Activated CD4-positive, alpha-beta T cell treated with anti-CD3 and anti-CD28 coated beads, Interleukin-2, amount 50 U/mL, for 48 hours (primary cell): ENCODE data around the gene PLIN5.
"Not testable (repeated sequence)": the region's sequence is repeated elsewhere in the genome, so short reads cannot be mapped to it uniquely, and the experiment has no call there.

Source experiments
- DNase-seq, 2 experiments: peaks; one replicate each; pipeline ENCODE4 v3.0.0-alpha.2; 2020

PLIN5 gene

DNA sequence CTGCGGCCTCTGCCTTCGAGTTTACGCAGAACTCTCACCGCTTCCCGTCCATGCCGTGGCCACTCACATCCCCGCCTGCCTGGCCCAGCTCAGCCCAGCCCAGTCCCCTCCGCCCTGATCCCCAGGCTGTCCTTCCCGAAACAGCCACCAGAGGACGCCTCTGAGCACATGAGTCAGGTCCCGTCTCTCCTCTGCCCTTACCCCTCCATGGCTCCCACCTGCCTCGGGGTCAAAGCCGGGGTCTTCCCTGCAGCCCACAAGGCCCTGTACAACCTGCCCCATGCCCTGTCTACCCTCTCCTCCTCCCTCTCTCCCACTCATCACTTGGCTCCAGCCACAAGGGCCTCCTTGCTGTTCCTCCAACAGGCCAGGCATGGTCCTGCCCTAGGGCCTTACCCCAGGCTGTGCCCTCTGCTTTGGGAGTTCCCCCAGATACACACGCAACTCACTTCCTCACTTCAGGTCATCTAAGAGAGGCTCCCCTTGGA, 32.6 kb upstream of the PLIN5 start:
- peak; percentile 80 to 81 for DNase-seq

DNA sequence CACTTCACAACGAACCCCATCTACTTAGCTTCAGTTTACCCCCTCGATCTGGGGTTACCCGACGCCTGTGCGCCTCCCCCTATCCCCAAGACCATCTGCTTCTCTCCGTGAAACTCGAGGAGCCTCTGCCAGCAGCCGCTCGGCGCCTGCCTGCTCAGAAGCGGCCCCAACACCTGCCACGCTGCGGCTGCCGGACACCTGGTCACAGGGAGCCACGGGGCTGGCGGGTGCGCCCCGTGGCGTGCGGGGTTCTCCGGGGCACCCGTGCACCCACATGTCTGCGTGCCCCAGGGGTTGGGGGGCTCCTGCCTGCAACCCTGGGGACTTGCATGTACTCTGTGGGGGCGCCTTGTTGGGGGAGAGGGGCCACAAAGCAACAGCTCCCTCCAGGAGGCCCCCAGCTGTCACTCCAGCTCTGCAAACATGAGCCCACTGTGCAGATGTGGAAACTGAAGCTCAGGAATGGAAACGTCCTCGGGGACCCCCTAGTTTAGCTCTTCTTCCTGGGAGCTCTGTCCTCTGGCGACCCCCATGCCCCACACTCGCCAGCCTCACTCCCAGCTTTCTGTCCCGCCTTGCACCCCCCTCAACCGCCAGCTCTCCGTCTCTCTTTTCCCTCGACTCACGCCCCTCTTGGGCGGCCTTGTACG, 31.5 kb upstream of the PLIN5 start:
- no peak for DNase-seq

DNA sequence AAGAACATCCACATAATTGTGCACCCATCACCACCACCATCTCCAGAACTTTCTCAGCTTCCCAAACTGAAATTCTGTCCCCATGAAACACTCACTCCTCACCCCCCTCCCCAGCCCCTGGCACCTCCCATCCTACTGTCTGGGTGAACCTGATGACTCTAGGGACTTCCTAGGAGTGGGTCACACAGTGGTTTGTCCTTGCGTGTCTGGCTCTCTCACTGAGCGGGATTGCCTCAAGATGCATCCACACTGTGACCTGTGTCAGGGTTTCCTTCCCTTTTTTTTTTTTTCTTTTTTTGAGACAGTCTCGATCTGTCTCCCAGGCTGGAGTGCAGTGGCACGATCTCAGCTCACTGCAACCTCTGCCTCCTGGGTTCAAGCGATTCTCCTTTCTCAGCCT, 28.5 kb upstream of the PLIN5 start:
- DNase-seq: not testable (repeated sequence)

DNA sequence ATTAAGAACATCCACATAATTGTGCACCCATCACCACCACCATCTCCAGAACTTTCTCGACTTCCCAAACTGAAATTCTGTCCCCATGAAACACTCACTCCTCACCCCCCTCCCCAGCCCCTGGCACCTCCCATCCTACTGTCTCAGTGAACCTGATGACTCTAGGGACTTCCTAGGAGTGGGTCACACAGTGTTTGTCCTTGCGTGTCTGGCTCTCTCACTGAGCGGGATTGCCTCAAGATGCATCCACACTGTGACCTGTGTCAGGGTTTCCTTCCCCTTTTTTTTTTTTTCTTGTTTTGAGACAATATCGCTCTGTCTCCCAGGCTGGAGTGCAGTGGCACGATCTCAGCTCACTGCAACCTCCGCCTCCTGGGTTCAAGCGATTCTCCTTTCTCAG, 27.1 kb upstream of the PLIN5 start:
- DNase-seq: not testable (repeated sequence)

DNA sequence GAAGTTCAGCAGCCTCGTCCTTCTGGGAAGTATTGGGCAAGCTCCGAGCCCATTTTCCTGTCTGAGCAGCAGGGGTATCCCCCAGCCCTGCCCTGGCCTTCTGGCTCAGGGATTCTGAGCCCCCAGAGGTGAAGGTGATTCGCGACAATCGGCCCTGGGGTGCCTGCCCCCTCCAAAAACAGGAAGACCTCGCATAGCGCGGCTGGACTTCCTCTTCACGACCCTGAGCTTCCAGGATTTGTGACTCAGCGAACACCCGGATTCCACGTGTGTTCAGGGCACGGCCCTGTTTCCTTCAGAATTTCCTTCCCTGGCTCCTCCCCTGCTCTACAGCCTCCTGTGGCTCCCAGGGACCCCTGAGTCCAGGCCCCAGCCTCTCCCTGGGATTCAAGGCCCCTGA, 24.5 kb upstream of the PLIN5 start, which contains the start of gene SEMA6B:
Gene SEMA6B, minus strand, starts transcription at position 116 of the 400 bp plus-strand sequence. CDS start 1,227 bp downstream, outside the sequence.
- no peak for DNase-seq

DNA sequence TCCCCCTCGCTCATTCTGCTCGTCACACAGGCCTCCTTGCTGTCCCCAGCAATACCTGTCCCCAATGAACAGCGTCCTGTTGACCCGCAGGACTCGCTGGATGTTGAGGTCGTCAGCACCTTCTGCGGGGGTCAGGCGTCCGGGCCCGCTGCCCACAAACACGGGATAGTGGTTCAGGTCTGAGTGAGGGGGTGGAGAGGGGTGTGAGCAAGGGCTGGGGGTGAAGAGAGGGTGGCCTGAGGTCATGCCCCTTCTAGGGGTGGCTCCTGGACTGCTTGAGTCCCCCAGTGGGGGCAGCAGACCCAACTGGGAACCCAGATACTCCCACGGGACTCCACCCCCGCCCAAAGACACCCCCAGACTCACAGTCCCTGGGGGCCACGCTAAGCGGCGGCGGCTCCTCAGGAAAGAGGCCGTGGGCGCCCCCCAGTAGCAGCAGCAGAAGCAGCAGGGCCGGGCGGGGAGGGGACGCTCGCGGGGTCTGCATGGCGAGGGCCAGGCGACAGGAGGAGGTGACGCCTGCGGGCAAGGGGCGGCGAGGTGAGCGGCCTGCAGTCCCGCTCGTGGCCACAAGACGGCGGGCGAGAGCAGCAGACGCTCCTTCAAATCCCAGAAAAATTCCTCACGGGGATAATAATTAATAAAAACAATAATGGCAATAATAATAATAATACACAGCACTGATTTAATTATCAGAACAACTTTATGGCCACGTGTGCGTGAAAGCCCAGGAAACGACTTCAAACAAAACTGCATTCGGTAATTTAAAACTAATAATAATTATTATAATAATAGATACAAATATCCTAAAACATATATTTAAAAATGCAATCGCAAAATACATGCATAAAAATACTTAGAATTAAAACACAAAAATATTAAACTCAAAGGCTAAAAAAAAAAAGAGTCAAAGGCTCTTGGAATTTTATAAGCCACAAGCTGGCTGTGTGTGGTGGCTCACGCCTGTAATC, 23.2 kb upstream of the PLIN5 start:
- DNase-seq: peak; percentile 43 to 54

DNA sequence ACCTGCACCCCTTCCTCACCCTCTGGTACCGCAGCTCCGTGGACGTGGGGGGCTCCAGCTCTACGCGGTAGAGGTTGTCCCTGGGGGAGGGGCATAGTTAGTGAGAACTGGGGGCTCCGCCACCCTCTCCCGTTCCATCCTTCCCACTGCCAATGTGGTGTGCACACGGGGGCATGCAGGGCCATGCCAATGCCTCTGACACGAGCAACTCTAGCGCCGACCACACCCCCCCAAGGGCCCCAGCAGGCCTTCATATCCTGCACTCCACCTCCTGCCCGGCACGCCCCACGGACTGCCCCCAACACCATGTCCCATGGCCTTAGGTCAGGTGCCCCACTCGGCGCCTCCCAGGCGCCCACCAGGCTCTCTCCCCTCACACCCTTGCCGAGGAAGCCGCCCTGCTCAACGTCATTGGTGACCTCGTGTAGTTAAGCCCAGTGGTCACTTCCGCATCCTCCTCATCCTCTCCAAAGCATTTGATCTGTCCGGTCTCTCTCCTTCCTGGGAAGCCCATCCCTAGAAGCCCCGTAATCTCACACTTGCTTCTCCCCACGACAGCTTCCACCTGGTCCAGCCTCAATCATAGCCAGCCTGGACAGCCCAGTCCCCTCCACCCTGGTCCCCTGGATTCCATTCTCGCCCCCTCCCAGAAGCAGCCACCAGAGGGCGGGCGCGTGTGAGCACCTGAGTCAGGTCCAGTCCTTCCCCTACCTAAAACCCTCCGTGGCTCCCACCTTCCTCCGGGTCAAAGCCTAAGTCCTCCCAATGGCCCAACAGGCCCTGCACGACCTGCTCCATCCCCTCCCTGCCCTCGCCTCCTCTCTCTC, 22.3 kb upstream of the PLIN5 start:
- DNase-seq: peak; percentile 20 to 50

DNA sequence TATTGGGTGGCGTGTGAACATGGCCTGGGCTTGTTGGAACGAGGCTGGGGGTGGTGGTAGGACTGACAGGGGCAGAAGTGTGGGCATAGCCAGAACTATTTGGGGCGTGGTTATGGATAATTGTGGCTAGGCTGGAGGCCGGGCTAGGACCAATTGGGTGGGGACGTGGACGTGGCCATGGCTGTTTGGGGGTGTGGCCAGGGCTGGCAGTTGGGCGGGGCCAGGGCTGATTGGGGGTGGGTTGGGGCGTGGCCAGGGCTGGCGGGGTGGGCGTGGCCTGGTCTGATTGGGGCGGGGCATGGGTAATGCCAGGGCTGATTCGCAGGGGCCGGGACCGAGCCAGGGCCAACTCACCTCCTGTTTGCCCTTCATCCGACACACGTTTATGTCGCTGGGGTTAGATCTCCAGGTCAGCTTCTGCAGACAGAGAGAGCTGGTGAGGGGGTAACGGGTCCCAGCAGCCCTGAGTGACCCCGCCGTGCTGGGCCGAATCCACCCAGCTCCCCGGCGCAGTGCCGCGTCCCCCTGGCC, 21.6 kb upstream of the PLIN5 start:
- peak; percentile 34 to 39 for DNase-seq

DNA sequence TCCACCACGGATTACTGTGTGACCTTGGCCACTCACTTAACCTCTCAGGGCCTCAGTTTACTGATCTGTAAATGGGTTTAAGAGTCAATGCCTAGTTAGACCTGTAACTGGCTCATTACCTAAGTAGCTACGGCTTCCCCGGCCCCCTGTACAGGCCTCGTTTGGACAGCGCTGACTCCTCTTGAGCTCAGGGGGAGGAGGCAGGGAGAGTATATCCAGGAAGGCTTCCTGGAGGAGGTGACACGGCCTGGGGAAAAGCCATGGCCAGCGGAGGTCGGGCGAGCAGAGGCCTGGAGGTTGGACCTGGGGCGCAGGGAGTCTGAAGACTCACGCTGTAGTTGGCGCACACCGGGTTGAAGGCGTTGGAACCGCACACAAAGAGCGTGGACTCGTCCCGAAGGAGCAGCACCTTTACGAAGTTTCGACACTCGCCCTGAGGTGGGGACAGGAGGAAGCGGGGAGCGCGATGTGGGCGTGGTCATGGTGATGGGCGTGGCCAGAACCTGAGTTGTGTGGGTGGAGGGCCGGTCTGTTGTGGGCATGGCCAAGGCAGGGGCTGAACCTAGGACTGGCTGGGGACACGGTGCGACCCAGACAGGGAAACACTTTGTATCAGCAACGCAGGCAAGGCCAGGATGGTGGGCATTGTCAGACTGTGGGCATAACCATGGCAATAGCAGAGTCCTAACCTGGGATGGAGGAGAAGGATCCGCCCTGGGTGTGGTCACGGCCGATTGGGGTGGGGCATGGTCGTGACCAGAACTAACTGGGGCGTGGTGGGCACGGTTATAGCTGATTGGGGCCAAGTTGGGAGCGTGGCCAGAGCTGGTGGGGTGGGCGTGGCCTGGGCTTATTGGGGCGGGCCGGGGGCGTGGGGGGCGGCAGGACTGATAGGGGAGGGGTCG, 20.9 kb upstream of the PLIN5 start:
- DNase-seq: no peak

DNA sequence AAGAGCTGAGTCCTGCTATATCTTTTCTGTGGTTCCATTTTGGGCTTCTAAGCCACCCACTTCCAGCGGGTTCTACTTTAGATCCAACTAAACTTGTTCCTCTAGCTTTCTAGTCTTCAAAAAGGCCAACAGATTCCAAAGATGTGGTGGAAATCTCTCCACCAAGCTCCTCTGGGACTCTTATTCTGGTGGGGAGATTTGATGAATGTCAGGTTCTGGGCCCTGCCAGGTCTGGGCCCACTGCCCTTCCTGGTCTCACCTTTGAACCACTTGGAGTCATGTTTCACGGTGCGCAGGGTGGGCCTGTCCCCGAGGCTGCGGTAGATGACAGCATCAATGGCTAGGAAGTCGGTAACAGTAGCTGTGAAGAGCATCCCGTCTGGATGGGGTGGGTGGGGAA, 19.7 kb upstream of the PLIN5 start:
- no peak for DNase-seq

DNA sequence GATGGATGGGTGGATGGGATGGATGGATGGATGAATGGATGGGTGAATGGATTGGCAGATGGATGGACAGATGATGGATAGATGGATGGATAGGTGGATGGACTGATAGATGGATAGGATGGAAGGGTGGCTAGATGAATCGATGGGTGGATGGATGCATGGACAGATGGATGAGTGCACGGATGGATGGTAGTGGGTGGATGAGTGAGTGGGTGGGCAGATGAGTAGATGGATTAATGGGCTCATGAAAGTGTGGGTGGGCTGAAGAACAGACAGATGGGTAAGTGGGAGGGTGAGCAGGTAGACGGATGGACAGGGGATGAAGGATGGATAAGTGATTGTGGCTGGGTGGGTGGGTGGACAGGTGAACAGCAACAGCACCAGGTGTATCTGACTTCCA, 18.8 kb upstream of the PLIN5 start:
- DNase-seq: no peak

DNA sequence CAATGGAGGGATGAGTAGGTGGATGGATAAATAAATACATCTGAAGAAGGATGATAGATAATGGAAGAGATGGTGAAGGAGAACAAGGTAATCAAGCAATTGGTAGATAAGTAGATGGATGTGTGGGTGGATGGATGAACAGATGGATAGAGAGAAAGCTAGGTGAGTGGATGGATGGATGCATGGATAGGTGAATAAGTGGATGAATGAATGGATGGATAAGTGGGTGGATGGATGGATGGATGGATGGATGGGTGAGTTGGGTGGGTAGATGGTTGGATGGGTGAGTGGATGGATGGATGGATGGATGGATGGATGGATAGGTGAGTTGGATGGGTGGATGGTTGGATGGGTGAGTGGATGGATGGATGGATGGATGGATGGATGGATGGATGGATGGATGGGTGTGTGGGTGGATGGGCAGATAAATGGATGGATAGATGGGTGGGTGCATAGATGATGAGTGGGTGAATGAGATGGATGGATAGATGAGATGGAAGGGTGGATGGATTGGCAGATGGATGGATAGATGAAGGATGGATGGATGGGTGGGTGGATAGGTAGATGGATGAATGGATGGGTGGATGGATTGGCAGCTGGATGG, 18.2 kb upstream of the PLIN5 start:
- no peak for DNase-seq

DNA sequence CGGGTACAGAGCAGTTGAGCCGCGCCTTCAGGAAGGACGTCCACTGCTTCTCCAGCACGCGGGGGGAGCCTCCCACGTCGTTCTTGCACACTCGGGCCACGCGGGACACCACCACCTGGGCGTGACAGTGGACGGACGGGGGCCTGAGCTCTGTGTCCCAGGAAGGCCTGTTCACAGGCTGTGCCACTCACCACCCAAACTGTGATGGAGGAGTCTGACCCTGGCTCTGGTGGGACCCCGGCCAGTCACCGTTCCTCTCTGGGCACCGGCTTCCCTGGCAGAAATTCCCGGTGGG, 17.4 kb upstream of the PLIN5 start:
- DNase-seq: no peak

DNA sequence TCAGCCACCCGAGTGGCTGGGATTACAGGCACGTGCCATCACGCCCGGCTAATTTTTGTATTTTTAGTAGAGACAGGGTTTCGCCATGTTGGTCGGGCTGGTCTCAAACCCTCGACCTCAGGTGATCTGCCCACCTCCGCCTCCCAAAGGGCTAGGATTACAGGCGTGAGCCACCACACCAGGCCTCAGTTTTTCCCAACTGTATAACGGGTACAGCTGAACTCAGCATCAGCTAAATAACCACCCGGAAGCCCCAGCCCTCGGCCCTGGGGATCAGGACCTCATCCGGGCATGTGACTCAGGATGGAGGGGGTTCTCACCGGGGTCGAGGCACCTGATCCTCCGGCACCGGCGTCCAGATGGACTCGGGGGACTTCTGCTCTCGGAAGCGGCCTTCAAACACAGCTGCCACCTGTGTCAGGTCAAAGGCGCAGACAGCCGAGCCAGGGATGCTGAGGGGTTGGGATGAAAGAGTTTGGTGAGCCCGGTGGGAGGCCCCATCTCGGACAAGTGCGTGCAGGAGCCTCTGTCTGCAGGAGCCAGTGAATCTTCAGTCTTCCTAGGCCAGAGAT, 15.5 kb upstream of the PLIN5 start:
- no peak for DNase-seq

DNA sequence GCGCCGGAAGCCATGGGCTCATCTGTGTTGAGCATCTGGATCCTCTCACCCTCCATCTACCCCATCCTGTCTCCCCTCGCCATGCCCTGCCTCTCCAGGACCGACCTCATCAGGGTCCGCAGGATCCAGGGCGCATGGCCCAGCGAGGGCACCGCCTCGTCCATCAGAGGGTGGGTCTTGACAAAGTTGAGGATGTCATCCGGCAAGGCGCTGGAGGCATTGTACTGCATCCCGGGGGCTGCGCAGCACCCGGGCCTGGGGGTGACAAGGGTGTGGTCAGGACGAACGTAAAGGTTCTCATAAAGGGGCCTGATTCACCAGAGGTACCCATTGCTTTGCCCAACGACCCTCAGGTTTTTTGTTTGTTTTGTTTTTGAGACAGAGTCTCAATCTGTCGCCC, 15.0 kb upstream of the PLIN5 start:
- DNase-seq: no peak

DNA sequence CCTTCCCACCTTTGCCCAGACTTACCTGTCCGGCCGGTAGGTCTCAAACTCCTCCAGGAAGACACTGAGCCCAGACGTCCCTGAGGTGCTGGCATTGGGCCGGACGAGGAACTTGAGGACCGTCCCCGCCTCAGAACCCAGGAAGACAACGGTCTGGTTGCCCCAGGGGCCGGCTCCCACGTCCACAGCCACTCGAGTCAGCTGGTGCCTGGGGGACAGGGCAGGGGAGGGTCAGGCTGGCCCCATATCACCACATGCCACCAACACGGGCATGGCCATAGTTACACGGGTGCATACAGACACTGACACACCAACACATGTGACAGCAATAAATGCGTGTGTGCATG, 13.2 kb upstream of the PLIN5 start:
- DNase-seq: no peak

DNA sequence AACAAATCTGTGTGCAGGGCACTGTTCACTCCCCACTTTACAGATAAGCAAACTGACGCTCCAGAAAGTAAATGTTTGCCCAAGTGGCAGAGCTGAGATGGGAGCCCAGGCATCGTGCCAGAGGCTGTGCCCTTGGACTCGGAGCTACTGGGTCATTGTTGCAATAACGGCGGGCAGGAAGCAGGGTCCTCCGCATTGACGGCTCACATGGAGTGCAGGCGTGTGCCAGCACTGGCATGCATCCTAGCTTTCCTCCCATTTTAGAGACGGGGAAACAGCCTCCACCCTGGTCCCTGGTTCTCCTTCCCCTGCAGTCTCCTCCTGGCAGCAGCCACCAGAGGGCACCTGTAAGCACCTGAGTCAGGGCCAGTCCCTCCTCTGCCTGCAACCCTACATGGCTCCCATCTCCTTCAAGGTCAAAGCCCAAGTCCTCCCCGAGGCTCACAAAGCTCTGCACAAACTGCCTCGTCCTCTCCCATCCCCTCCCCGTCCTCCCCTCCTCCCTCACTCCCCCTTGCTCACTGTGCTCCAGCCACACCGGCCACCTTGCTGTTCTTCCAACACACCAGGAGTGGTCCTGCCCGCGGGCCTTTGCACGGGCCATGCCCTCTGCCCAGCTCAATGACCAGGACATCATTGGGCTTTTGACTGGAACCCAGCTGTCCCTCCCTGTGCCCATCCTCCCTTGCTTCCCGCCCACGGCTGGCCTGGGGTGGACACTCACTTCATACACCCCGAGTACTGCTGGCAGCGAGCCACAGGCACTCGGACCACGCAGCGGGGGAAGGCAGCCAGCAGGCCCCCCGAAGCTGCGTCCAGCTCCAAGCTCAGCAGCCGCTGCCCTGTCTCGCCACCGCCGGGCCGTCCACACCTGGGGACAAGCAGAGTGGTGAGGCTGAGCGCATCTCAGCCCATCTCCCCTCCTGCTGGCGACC, 12.5 kb upstream of the PLIN5 start:
- peak; percentile 21 to 44 for DNase-seq

DNA sequence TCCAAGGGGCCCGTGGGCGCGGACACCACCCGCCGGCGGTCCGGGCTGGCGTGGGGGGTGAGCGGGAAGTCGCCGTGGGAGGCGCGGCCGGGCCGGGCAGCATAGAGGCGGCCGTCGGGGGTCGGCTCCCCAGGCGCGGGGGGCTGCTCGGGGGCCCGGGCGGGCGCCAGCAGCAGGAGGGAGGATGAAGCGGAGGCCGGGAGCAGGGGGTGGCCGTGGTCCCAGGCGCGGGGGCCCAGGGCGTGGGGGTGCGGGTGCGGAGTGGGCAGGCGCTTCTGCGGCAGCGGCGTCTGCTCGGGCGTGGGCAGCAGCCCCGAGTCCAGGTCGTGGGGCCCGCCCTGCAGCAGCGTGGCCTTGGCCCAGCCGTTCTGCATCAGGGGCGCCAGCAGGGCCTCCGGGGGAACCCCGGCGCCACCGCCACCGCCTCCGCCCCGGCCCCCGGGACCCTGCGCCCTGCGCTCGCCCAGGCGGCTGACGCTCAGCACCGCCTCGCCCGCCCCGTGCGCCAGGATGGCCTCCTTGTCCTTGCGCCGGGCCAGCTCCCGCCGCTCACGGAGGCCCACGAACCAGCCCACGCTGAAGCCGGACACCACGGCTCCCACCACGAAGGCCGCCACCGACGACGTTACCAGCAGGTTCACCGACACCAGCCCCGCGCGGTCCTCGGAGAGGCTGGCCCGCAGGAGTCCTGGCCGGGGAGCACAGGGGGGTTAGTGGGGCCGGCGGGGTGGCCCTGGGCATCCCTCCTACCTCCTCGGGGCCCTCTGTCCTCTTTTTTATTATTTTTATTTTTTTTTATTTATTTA, 9.0 kb upstream of the PLIN5 start:
- DNase-seq: no peak
